ENCODE data around the gene TMUB2. TPM values are rescaled to one million over a fixed set of nuclear protein-coding genes. Genes with fewer than 3 reads are reported as not detected.
A peak's percentile ranks its signal among the peaks of the same experiment; 100 is the strongest.

Gene TMUB2
- total and polyA plus RNA-seq, 2 of the 13 experiments (the other 11 are each of a cell fraction or from before 2014, with no cell fraction given), result 26.9 to 50.8 TPM

GRCh38 chr17:44198721-44199552 is 12.2 kb downstream of the TMUB2 start (continued):
- TF ChIP-seq ZNF3 (CRISPR knock-in tag; IDR thresholded peaks at IDR 0.05), result no peak
- no peak for TF ChIP-seq ZNF17 (CRISPR knock-in tag; IDR thresholded peaks at IDR 0.05)
- 0 out of 2 replicates have a peak, but pooled peaks have one; percentile 16 for TF ChIP-seq THAP9 (CRISPR knock-in tag; IDR thresholded peaks at IDR 0.05; ENCODE audit: borderline replicate concordance)
- TF ChIP-seq ZNF362 (CRISPR knock-in tag; IDR thresholded peaks at IDR 0.05; ENCODE audit: borderline replicate concordance), result no peak
- no peak for TF ChIP-seq BORCS8-MEF2B (CRISPR knock-in tag; IDR thresholded peaks at IDR 0.05)
- TF ChIP-seq AHDC1 (CRISPR knock-in tag; IDR thresholded peaks at IDR 0.05; ENCODE audit: borderline replicate concordance), result no peak
- TF ChIP-seq HNRNPLL (IDR thresholded peaks at IDR 0.05; ENCODE audit: low read depth, low read length, poor library complexity, severe bottlenecking), result no peak
- no peak for TF ChIP-seq FOSL1 (CRISPR knock-in tag; IDR thresholded peaks at IDR 0.05; ENCODE audit: borderline replicate concordance)
- no peak for TF ChIP-seq CREBL2 (CRISPR knock-in tag; IDR thresholded peaks at IDR 0.05; ENCODE audit: borderline replicate concordance)
- TF ChIP-seq MAFK (conservative IDR thresholded peaks at IDR 0.05 in 1 of 2, IDR thresholded peaks at IDR 0.05 in 1 of 2; ENCODE audit: low read length in 2 of 2), result no peak
- no peak for TF ChIP-seq FOXJ3 (CRISPR knock-in tag; IDR thresholded peaks at IDR 0.05; ENCODE audit: borderline replicate concordance)
- 0 out of 2 replicates have a peak, but pooled peaks have one; percentile 41 for TF ChIP-seq CAMTA2 (CRISPR knock-in tag; IDR thresholded peaks at IDR 0.05; ENCODE audit: borderline replicate concordance)
- no peak for TF ChIP-seq DDIT3 (CRISPR knock-in tag; IDR thresholded peaks at IDR 0.05)
- no peak for TF ChIP-seq ATF5 (CRISPR knock-in tag; IDR thresholded peaks at IDR 0.05; ENCODE audit: low read depth)
- TF ChIP-seq MZF1 (CRISPR knock-in tag; IDR thresholded peaks at IDR 0.05; ENCODE audit: borderline replicate concordance), result no peak
- no peak for TF ChIP-seq ETV6 (CRISPR knock-in tag; conservative IDR thresholded peaks at IDR 0.05)
- no peak for TF ChIP-seq GTF3A (CRISPR knock-in tag; conservative IDR thresholded peaks at IDR 0.05)

All from HepG2 (cell line).